Amygdala (tissue), 56 donors: ENCODE measurements around the gene TPI1.
A peak's percentile ranks its signal among the peaks of the same experiment; 100 is the strongest.

Experiments
- DNase-seq, 56 donors: peaks; one replicate each; lab custom pipeline; 2025; lab: John Stamatoyannopoulos, UW

TPI1 gene

GRCh38 chr12:6867413-6868210, at the start of gene TPI1:
Gene TPI1, plus strand, starts transcription at chr12:6867531. Its CDS starts 36 bp downstream, at chr12:6867567.
- DNase-seq = peak in 52 of 56 donors; percentile 24 to 89 (median 76)

GRCh38 chr12:6817662-6818157, 49.6 kb upstream of the TPI1 start:
- DNase-seq = no peak

GRCh38 chr12:6818222-6818621, 49.1 kb upstream of the TPI1 start:
- no peak for DNase-seq

GRCh38 chr12:6818645-6819044, 48.7 kb upstream of the TPI1 start:
- DNase-seq = no peak

GRCh38 chr12:6819106-6820030, 48.0 kb upstream of the TPI1 start:
- DNase-seq = no peak

- no peak for DNase-seq
These were observed 47.2 kb upstream of the TPI1 start for GRCh38 chr12:6820166-6820565.

- DNase-seq = peak in 33 of 56 donors; percentile 22 to 82 (median 65)
These were observed 45.5 kb upstream of the TPI1 start, which contains the start of gene GPR162 for GRCh38 chr12:6821591-6822425. Gene GPR162, plus strand, starts transcription at chr12:6821821. Its CDS starts 2,078 bp downstream, at chr12:6823899.

GRCh38 chr12:6822426-6823135, 44.8 kb upstream of the TPI1 start:
- DNase-seq = peak in 1 of 56 donors; percentile 40

GRCh38 chr12:6823182-6824084, 43.9 kb upstream of the TPI1 start:
- DNase-seq = no peak

- DNase-seq = peak in 11 of 56 donors; percentile 14 to 32 (median 20)
These were observed 43.1 kb upstream of the TPI1 start for GRCh38 chr12:6824085-6824775.

- DNase-seq = no peak
These were observed 42.4 kb upstream of the TPI1 start for GRCh38 chr12:6824901-6825381.

GRCh38 chr12:6825398-6826124, 41.8 kb upstream of the TPI1 start:
- DNase-seq = peak in 54 of 56 donors; percentile 30 to 90 (median 72)

GRCh38 chr12:6826125-6826733, 41.1 kb upstream of the TPI1 start:
- no peak for DNase-seq

GRCh38 chr12:6826734-6827436, 40.4 kb upstream of the TPI1 start:
- no peak for DNase-seq

- DNase-seq = peak in 45 of 56 donors; percentile 21 to 83 (median 62)
These were observed 39.9 kb upstream of the TPI1 start for GRCh38 chr12:6827437-6827911.
